Activated CD4-positive, alpha-beta memory T cell treated with anti-CD3 and anti-CD28 coated beads for 36 hours (primary cell): ENCODE measurements around the gene JAKMIP3. TPM values are rescaled to one million over a fixed set of nuclear protein-coding genes. Genes with fewer than 3 reads are reported as not detected.

Source experiments
- CTCF ChIA-PET: fragments of 350-600 bp; sonication (Branson Sonifier 250); formaldehyde crosslinking; loops from one replicate; lab custom pipeline; 2021; ENCODE audit warnings: antibody characterized with exemption, inconsistent platforms; lab: Charles Lee
- POLR2A ChIA-PET: fragments of 350-600 bp; sonication (Branson Sonifier 250); formaldehyde crosslinking; loops from one replicate; lab custom pipeline; 2021; ENCODE audit warnings: antibody characterized with exemption; lab: Charles Lee
- DNase-seq: peaks from one replicate; pipeline ENCODE4 v3.0.0-alpha.2; 2020
- H3K27ac Mint-ChIP-seq: one replicate; pipeline ENCODE4 v1.8.0; 2021; ENCODE audit warnings: mixed read lengths
- H3K27me3 Mint-ChIP-seq: one replicate; pipeline ENCODE4 v1.8.0; 2021; ENCODE audit warnings: mixed read lengths
- H3K36me3 Mint-ChIP-seq: one replicate; pipeline ENCODE4 v1.8.0; 2021; ENCODE audit warnings: mixed read lengths
- H3K4me1 Mint-ChIP-seq: one replicate; pipeline ENCODE4 v1.8.0; 2021; ENCODE audit warnings: low read depth, mixed read lengths
- H3K4me3 Mint-ChIP-seq: one replicate; pipeline ENCODE4 v1.8.0; 2021; ENCODE audit warnings: mild to moderate bottlenecking, mixed read lengths
- H3K9me3 Mint-ChIP-seq: one replicate; pipeline ENCODE4 v1.8.0; 2021; ENCODE audit warnings: mixed read lengths
- intact Hi-C: fragments of 100-400 bp; cut with micrococcal nuclease; formaldehyde crosslinking; loops from one replicate; pipeline ENCODE4 v1.15.1; 2023
- total RNA-seq, 2 experiments: library from RNA; stranded (reverse); gene quantifications; one replicate each; pipeline ENCODE4 v1.2.3, GENCODE V29; 2021

The JAKMIP3 gene
- total RNA-seq, 2 experiments from 2014 or later, result 0.77 to 0.95 TPM

DNA sequence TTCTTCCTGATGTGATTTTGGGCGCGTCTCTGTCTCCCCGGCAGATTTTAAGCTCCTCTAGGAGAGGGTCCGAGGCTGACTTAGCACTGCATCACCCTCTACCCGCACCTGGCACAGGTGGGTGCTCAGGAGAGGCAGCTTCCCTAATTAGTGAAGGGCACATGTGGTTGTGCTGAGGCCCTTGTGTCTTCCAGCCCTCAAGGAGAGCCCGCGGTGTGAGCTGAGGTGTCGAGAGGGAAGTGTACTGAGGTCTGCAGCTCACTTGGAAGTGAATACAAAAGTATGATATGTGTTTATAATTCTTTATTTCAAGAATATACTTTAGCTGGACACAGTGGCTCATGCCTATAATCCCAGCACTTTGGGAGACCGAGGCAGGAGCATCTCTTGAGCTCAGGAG lies 20.4 kb upstream of the JAKMIP3 start:
- POLR2A ChIA-PET, result interaction anchor here (1.0 kb wide), 1 partner anchor 31 kb away, joined by 4 read pairs; no protein-coding TSS in a partner anchor
- H3K36me3 Mint-ChIP-seq, result no peaks in the 10 kb centered on the region
- no peak for DNase-seq

DNA sequence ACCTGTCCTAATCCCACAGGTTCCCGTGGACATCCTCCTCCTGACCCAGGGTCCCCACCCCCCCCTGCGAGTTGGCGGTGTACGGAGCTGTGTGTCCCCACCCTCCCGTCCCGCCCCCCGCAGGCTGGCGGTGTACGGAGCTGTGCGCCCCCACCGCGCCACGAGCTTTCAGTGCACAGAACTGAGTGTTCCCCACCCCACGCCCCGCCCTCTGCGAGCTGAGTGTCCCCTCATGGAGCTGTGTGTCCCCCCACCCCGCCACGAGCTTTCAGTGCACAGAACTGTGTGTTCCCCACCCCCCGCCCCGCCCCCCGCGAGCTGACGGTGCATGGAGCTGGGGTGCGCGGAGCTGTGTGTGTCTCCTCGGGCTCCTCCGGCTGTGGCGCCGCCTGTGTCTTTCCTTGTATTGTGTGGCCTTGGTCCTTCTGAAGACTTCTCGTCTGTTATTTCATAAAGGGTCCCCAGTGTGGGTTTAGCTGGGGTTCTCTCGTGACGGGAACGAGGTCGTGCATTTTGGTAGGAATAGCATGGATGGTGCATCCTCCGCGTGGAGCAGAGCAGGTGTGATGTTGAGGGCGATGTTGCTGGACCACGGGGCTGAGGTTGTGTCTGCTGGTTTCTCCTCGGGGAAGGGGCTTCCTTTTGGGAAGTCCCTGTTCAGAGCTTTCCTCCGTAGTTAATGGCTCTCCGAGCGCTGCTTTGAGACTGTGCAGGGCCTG lies 18.0 kb upstream of the JAKMIP3 start:
- no peaks in the 10 kb centered on the region for H3K36me3 Mint-ChIP-seq
- ChIA-PET POLR2A (no interaction called here), CTCF (no interaction called here)
- H3K27me3 Mint-ChIP-seq, result peaks cover 14% of the 10 kb centered on the region
- DNase-seq, result no peak
- intact Hi-C loops, result no loop called here
- H3K9me3 Mint-ChIP-seq, result peaks cover 7% of the 10 kb centered on the region
- no peaks in the 10 kb centered on the region for H3K4me1 Mint-ChIP-seq
- no peak overlapping the region for H3K27ac Mint-ChIP-seq
- no peak overlapping the region for H3K4me3 Mint-ChIP-seq

More for the DNA sequence above, 20.4 kb upstream of the JAKMIP3 start:
- Mint-ChIP-seq H3K4me3 (no peak overlapping the region), H3K4me1 (no peaks in the 10 kb centered on the region), H3K9me3 (no peaks in the 10 kb centered on the region), H3K27me3 (peaks cover 15% of the 10 kb centered on the region), H3K27ac (no peak overlapping the region)
- intact Hi-C loops, result no loop called here
- CTCF ChIA-PET, result no interaction called here

- ChIA-PET POLR2A (no interaction called here), CTCF (no interaction called here)
- DNase-seq, result no peak
- H3K36me3 Mint-ChIP-seq, result no peaks in the 10 kb centered on the region
- H3K27me3 Mint-ChIP-seq, result peaks cover 14% of the 10 kb centered on the region
- H3K9me3 Mint-ChIP-seq, result peaks cover 12% of the 10 kb centered on the region
- no peak overlapping the region for H3K27ac Mint-ChIP-seq
- intact Hi-C loops, result no loop called here
- H3K4me1 Mint-ChIP-seq, result no peaks in the 10 kb centered on the region
- no peak overlapping the region for H3K4me3 Mint-ChIP-seq
Observed at GRCh38 chr10:132048294-132048667, 17.5 kb upstream of the JAKMIP3 start.

DNA sequence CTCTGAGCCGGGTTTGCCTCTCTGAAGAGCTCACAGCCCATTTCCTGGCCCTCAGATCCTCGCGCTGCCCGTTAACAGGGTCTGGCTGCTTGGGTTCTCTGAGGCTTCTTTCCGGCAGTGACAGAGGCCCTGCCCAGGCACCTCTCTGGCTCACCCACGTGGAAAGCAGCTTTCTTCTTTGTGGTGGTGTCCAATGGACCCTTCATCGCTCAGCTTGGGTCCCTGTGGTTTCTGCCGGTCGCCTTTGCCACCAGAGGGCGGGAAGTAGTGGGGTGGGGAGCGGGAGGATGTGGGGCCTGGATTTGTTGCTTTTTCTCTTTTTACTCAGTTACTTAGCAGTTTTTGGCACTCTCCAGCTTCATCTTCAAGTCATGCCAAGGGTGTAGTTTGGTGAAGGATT lies 15.6 kb upstream of the JAKMIP3 start:
- intact Hi-C loops, result no loop called here
- H3K4me1 Mint-ChIP-seq, result no peaks in the 10 kb centered on the region
- DNase-seq, result no peak
- peaks cover 6% of the 10 kb centered on the region for H3K27me3 Mint-ChIP-seq
- CTCF ChIA-PET, result interaction anchor here (1.3 kb wide), 1 partner anchor 164 kb away, joined by 3 read pairs; no protein-coding TSS in a partner anchor
- H3K36me3 Mint-ChIP-seq, result no peaks in the 10 kb centered on the region
- H3K27ac Mint-ChIP-seq, result no peak overlapping the region
- POLR2A ChIA-PET, result no interaction called here
- peaks cover 15% of the 10 kb centered on the region for H3K9me3 Mint-ChIP-seq
- H3K4me3 Mint-ChIP-seq, result no peak overlapping the region

GRCh38 chr10:132052124-132052523 lies 13.6 kb upstream of the JAKMIP3 start:
- POLR2A ChIA-PET, result no interaction called here
- CTCF ChIA-PET, result interaction anchor here (1.1 kb wide), 1 partner anchor 29 kb away, joined by 3 read pairs; no protein-coding TSS in a partner anchor
- Mint-ChIP-seq H3K9me3 (peaks cover 15% of the 10 kb centered on the region), H3K36me3 (no peaks in the 10 kb centered on the region), H3K27ac (no peak overlapping the region), H3K4me3 (no peak overlapping the region), H3K4me1 (no peaks in the 10 kb centered on the region), H3K27me3 (peaks cover 8% of the 10 kb centered on the region)
- no peak for DNase-seq
- intact Hi-C loops, result no loop called here

DNA sequence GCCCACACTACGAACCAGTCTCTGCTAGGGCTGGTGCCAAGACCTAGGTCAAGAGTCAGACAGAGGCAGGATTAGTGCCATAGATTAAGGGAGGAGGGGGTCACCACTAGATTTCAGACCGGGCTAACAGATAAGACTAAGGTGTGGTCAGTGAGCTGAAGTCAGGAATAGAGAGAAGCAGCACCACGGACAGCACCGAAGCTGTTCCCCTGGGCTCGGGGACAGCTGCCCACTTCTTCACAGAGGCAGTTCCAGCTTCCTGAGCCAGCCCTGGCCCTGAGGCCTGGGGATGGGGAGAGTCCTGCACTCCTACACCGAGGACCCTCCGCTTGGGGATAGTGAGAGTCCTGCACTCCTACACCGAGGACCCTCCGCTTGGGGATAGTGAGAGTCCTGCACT lies 11.2 kb upstream of the JAKMIP3 start:
- ChIA-PET CTCF (no interaction called here), POLR2A (no interaction called here)
- no peak overlapping the region for H3K27ac Mint-ChIP-seq

GRCh38 chr10:132055616-132056015 lies 10.1 kb upstream of the JAKMIP3 start:
- Mint-ChIP-seq H3K36me3 (no peaks in the 10 kb centered on the region), H3K27ac (no peak overlapping the region), H3K4me3 (no peak overlapping the region), H3K27me3 (peaks cover 11% of the 10 kb centered on the region), H3K9me3 (peaks cover 15% of the 10 kb centered on the region), H3K4me1 (no peaks in the 10 kb centered on the region)
- CTCF ChIA-PET, result no interaction called here
- no peak for DNase-seq
- POLR2A ChIA-PET, result no interaction called here
- intact Hi-C loops, result no loop called here

More for the DNA sequence above, 11.2 kb upstream of the JAKMIP3 start:
- no peak overlapping the region for H3K4me3 Mint-ChIP-seq
- H3K9me3 Mint-ChIP-seq, result peaks cover 15% of the 10 kb centered on the region
- H3K27me3 Mint-ChIP-seq, result peaks cover 8% of the 10 kb centered on the region
- DNase-seq, result no peak
- no peaks in the 10 kb centered on the region for H3K4me1 Mint-ChIP-seq
- H3K36me3 Mint-ChIP-seq, result no peaks in the 10 kb centered on the region
- intact Hi-C loops, result no loop called here

- Mint-ChIP-seq H3K4me1 (no peaks in the 10 kb centered on the region), H3K27ac (no peak overlapping the region), H3K4me3 (no peak overlapping the region), H3K27me3 (peaks cover 11% of the 10 kb centered on the region), H3K9me3 (peaks cover 15% of the 10 kb centered on the region), H3K36me3 (no peaks in the 10 kb centered on the region)
- intact Hi-C loops, result no loop called here
- DNase-seq, result no peak
- ChIA-PET CTCF (no interaction called here), POLR2A (no interaction called here)
Observed at GRCh38 chr10:132056663-132057062, 9.1 kb upstream of the JAKMIP3 start.

DNA sequence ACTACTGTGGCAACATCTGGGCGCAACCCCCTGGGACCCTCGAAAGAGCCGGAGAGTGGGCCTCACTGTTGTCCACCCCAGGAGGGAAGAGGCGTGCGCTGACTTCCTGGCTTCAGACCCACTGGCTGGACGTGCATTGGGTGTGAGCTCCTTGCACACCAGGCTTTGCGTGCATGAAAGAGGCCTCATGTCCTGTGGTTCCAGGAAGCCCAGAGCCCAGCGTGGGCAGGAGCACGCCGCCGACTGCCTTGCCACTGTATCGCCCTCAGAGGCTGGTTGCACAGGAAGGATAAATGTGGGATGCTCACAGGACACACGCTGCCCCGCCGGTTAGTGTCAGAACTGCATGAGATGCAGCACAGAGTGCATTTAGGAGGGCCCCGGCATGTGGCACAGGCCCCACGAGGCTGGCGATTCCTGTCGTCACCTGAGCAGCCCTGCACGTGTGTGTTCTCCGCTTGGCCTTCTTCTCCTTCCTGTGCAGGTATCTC lies 8.5 kb upstream of the JAKMIP3 start:
- peaks cover 12% of the 10 kb centered on the region for H3K9me3 Mint-ChIP-seq
- CTCF ChIA-PET, result no interaction called here
- no peak overlapping the region for H3K4me3 Mint-ChIP-seq
- no peak for DNase-seq
- intact Hi-C loops, result no loop called here
- H3K27me3 Mint-ChIP-seq, result peaks cover 11% of the 10 kb centered on the region
- no peaks in the 10 kb centered on the region for H3K36me3 Mint-ChIP-seq
- H3K4me1 Mint-ChIP-seq, result no peaks in the 10 kb centered on the region
- no peak overlapping the region for H3K27ac Mint-ChIP-seq
- POLR2A ChIA-PET, result no interaction called here

DNA sequence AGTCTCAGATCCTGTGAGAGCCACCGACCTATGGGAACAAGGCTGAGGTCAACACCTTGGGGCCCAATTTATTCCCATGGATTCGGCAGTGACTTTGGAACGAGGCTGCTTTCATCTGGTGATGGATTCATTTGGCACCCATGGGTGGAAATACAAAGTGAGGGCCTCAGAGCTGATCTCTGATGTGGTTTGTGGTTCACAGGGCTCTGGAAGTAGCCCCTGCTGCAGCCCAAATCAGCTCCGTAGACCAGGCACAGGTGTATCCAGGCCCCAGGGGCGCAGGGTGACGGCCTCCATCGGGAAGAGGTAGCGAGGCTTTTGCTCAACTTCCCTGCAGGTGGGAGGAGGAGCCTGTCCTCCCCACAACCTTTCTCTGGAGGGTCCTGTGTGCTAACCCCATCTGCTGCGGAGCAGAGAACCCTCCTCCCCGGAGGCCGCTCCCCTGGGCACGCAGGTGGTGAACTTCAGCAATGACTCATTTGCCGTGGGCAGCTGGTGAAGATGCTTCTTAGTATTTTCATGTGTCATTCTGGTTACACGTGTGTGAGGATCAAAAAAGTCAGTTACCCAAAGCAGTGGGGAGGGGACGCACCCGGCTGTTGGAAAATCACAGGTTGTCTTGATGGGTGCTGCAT lies 7.5 kb upstream of the JAKMIP3 start:
- intact Hi-C loops, result no loop called here
- H3K27ac Mint-ChIP-seq, result no peak overlapping the region
- DNase-seq, result peak; percentile 48
- POLR2A ChIA-PET, result no interaction called here
- CTCF ChIA-PET, result no interaction called here
- no peak overlapping the region for H3K4me3 Mint-ChIP-seq
- H3K27me3 Mint-ChIP-seq, result peaks cover 11% of the 10 kb centered on the region
- no peaks in the 10 kb centered on the region for H3K4me1 Mint-ChIP-seq
- peaks cover 4% of the 10 kb centered on the region for H3K9me3 Mint-ChIP-seq
- no peaks in the 10 kb centered on the region for H3K36me3 Mint-ChIP-seq

DNA sequence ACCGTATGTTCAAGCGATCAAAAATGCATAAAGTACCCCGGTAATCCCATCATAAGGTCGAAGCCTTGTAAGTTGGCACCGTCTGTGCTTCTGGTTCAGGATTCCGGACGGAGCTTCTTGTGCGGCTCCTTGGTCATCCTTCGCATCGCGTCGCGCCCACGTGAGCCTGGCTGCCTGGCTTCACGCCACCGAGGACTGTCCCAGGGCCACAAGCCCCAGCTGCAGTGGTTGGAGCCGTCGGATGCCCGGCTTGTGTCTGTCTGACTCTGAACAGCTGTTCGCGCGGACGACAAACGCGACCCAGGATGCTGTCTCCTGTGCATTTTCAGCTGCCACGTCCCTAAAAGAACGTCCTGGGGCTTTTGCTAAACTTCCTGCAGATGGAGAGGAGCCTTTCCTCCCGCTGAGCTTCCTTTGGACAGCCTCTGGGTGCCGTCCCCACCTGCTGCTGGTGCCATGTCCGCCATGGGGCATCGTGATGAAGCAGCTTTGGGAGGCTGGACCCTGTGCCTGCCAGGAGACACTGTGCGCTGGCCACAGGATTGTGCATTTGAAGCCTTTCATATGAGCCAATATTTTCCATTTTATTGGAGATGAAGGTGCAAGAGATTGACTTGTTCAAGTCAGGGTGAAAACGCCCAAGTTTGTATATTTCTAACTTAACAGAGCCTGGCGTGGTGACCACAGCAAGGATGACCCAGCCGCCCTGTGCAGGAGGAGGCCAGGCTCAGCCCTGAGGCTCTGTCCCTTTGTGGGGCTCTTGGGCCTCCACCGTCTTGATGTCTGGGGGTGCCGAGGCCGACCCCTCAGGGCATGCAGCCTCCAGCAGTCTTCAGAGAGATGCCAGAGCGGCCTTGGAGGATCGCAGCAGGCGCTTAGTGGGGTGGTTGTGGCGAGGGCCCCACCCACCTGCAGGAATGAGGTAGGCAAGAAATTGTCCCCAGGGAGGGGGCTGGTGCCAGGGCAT lies 6.7 kb upstream of the JAKMIP3 start:
- intact Hi-C loops, result no loop called here
- no peaks in the 10 kb centered on the region for H3K9me3 Mint-ChIP-seq
- CTCF ChIA-PET, result interaction anchor here (0.5 kb wide), 1 partner anchor 297 kb away, joined by 6 read pairs; no protein-coding TSS in a partner anchor

More for the DNA sequence above, 6.7 kb upstream of the JAKMIP3 start:
- H3K27me3 Mint-ChIP-seq, result peaks cover 11% of the 10 kb centered on the region
- no peak overlapping the region for H3K4me3 Mint-ChIP-seq
- POLR2A ChIA-PET, result no interaction called here
- H3K36me3 Mint-ChIP-seq, result no peaks in the 10 kb centered on the region
- no peak overlapping the region for H3K27ac Mint-ChIP-seq
- DNase-seq, result no peak
- H3K4me1 Mint-ChIP-seq, result no peaks in the 10 kb centered on the region
